Lung (tissue), 12 donors: ENCODE measurements around the gene NLGN1. TPM values are rescaled to one million over a fixed set of nuclear protein-coding genes. Genes with fewer than 3 reads are reported as not detected.
"Not testable (repeated sequence)": the region's sequence is repeated elsewhere in the genome, so short reads cannot be mapped to it uniquely, and the experiment has no call there.

Source experiments
- ATAC-seq: fragments of 200-7000 bp; cut with Tn5 transposase; one replicate; pipeline ENCODE4 v1.9.1; 2020; ENCODE audit warnings: moderate number of reproducible peaks; ENCODE audit not compliant: insufficient read depth, low FRiP score
- DNase-seq, 3 donors: peaks; one replicate each; pipeline ENCODE4 v3.0.0-alpha.2; 2013 to 2017
- H3K27ac ChIP-seq, 2 donors: one replicate each; pipeline ENCODE4 v1.5.1; 2013; ENCODE audit warnings: mild to moderate bottlenecking in 2 of 2, moderate library complexity in 2 of 2, control low read depth in 1 of 2, inconsistent platforms in 1 of 2, low read depth in 1 of 2, low read length in 1 of 2
- H3K27me3 ChIP-seq, 3 donors: one replicate each; pipeline ENCODE4 v1.5.1; 2013; ENCODE audit warnings: low read length in 2 of 3; ENCODE audit not compliant: control insufficient read depth in 3 of 3, insufficient read depth in 3 of 3
- H3K36me3 ChIP-seq, 4 donors: one replicate each; pipeline ENCODE4 v1.5.1; 2013; ENCODE audit warnings: low read length in 4 of 4, mild to moderate bottlenecking in 1 of 4, moderate library complexity in 1 of 4; ENCODE audit not compliant: control insufficient read depth in 4 of 4, insufficient read depth in 4 of 4
- H3K4me1 ChIP-seq, 5 donors: one replicate each; pipeline ENCODE4 v1.5.1; 2013; ENCODE audit warnings: low read length in 5 of 5, mild to moderate bottlenecking in 2 of 5, moderate library complexity in 1 of 5; ENCODE audit not compliant: control insufficient read depth in 5 of 5, insufficient read depth in 5 of 5
- H3K4me3 ChIP-seq: one replicate; pipeline ENCODE4 v1.5.1; 2013; ENCODE audit warnings: mild to moderate bottlenecking, control low read depth, moderate library complexity
- H3K9ac ChIP-seq, 2 donors: one replicate each; pipeline ENCODE4 v1.5.1; 2013; ENCODE audit warnings: low read length in 2 of 2, control low read depth in 1 of 2; ENCODE audit not compliant: insufficient read depth in 1 of 2
- H3K9me3 ChIP-seq, 4 donors: one replicate each; pipeline ENCODE4 v1.5.1; 2013; ENCODE audit warnings: low read length in 3 of 4, mild to moderate bottlenecking in 1 of 4, moderate library complexity in 1 of 4; ENCODE audit not compliant: control insufficient read depth in 4 of 4, insufficient read depth in 3 of 4
- WGBS, 2 donors: extraction: QIAGEN DNeasy Blood & Tissue Kit; methylation state at CpG; one replicate each; pipeline ENCODE4 v1.1.7; 2013; 5-methylcytosine and 5-hydroxymethylcytosine counted together
- polyA plus RNA-seq, 2 donors: library from polyadenylated mRNA; stranded (reverse); fragments of 200-250 nt; gene quantifications; one replicate each; pipeline ENCODE4 v1.2.1, GENCODE V29; 2013
- total RNA-seq, 2 donors: library from RNA; depleted of rRNA in 1 of 2; stranded (reverse); fragments of >200 nt in 1 of 2; gene quantifications; one replicate each; pipeline ENCODE4 v1.2.1, GENCODE V29; 2014 to 2021
- TF ChIP-seq, protein P1 (sequence below): IDR thresholded peaks from 2 replicates; pipeline ENCODE4 v1.5.1; 2012; ENCODE audit warnings: mild to moderate bottlenecking; ENCODE audit errors: control extremely low read depth, extremely low read depth
- donor health status: control.
- donor health status: control.
- donor health status: Bipolar disorder and iron deficiency.
- donor health status: healthy.
- donor health status: DM: yes; HTN: yes; CAD: no.

The NLGN1 gene
- total and polyA plus RNA-seq, 4 donors: 0.24 to 22.2 (median 1.9) TPM

DNA sequence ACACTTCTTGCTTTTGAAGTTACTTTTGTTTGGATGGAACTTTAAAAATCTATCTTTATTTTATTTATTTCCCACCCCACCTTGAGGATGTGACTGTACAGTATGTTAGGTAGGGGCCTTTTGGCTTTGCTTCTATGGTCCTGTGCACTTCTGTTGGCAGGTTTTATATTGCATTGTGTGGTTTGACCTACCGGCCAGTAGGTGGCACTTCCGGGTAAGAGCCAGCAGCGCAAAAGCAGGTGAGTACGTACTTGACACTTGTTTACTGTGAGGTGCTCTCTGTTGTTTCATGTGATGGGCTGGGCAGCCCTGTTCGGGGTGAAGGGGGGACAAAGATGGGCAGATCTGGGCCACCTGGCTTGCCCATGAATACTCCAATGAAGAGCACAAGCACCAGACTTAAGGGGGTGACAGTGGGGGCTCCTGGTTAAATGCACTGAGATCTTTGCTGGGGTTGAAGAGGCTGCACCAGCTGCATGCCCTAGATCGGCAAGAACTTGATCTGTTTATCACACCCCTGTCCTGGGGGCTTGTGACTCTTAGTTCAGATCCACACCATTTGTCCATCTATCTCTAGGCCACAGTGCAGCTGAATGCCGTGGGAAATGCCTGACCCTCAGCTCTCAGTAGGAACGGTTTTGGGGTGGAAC, 131.6 kb downstream of the NLGN1 start:
- no peaks in the 10 kb centered on the region for H3K27me3 ChIP-seq
- TF ChIP-seq, protein P1, sequence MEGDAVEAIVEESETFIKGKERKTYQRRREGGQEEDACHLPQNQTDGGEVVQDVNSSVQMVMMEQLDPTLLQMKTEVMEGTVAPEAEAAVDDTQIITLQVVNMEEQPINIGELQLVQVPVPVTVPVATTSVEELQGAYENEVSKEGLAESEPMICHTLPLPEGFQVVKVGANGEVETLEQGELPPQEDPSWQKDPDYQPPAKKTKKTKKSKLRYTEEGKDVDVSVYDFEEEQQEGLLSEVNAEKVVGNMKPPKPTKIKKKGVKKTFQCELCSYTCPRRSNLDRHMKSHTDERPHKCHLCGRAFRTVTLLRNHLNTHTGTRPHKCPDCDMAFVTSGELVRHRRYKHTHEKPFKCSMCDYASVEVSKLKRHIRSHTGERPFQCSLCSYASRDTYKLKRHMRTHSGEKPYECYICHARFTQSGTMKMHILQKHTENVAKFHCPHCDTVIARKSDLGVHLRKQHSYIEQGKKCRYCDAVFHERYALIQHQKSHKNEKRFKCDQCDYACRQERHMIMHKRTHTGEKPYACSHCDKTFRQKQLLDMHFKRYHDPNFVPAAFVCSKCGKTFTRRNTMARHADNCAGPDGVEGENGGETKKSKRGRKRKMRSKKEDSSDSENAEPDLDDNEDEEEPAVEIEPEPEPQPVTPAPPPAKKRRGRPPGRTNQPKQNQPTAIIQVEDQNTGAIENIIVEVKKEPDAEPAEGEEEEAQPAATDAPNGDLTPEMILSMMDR: no peak
- H3K9me3 ChIP-seq: peaks cover 0 to 8% (median 4%) of the 10 kb centered on the region in 4 donors
- no peak overlapping the region for H3K9ac ChIP-seq
- H3K27ac ChIP-seq: no peak overlapping the region
- ATAC-seq: no peak
- no peak for DNase-seq
- H3K4me3 ChIP-seq: no peak overlapping the region
- H3K4me1 ChIP-seq: no peaks in the 10 kb centered on the region
- no peaks in the 10 kb centered on the region for H3K36me3 ChIP-seq
- 44 to 53% methylated on average over 8 of the region's 8 CpGs for whole genome bisulfite sequencing, 2 donors

DNA sequence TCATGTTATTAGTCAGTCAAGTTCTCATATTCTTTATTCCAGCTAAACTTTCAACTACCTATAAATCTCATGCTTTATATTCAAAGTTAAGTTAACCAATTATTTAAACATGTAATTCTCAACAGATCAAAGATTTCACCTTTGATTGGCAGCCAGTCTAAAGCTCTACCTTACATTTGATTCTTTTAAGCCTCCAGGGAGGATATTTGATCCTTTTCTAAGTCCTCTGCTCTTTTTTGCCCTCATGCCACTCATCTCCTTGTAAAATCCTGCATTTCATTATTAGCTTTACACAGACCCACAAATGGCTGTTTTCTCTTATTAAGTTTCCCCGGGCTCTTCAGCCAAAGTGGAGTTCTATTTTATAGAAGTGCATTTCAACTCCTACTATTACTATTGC, 134.1 kb downstream of the NLGN1 start:
- no peak overlapping the region for H3K27ac ChIP-seq
- ATAC-seq (no peak), DNase-seq (no peak)
- no peaks in the 10 kb centered on the region for H3K36me3 ChIP-seq
- H3K9me3 ChIP-seq: peaks cover 0 to 3% (median 0%) of the 10 kb centered on the region in 4 donors
- no peak overlapping the region for H3K4me3 ChIP-seq
- no peaks in the 10 kb centered on the region for H3K27me3 ChIP-seq
- no peak overlapping the region for H3K9ac ChIP-seq
- WGBS, 2 donors: 89 to 100% methylated on average over 1 of the region's 1 CpG
- TF ChIP-seq, protein P1: no peak
- no peaks in the 10 kb centered on the region for H3K4me1 ChIP-seq

DNA sequence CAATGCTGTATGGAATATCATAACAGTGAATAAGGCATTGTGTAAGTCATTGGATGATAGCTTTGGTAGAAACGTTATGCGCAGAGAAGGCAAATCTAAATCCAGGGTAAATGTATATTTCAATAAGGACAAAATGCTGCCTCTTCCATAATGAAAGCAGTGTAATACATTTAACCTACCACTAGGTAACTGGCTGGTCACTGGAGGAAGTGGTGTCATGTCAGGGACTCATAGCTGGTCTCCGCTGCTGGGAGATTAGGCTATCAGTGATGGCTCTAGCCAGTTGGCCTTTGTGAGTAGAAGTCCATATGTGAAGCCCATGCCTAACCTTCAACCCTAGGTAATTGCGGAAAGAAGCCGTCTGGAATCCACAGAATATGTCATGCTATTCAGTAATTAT, 140.9 kb downstream of the NLGN1 start:
- Histone ChIP-seq H3K4me1 (no peaks in the 10 kb centered on the region), H3K4me3 (no peak overlapping the region), H3K9me3 (no peaks in the 10 kb centered on the region), H3K27me3 (no peaks in the 10 kb centered on the region), H3K36me3 (no peaks in the 10 kb centered on the region), H3K27ac (no peak overlapping the region), H3K9ac (no peak overlapping the region)
- no peak for DNase-seq
- no peak for ATAC-seq
- WGBS, 2 donors: 96 to 98% methylated on average over 5 of the region's 5 CpGs
- TF ChIP-seq, protein P1: no peak

DNA sequence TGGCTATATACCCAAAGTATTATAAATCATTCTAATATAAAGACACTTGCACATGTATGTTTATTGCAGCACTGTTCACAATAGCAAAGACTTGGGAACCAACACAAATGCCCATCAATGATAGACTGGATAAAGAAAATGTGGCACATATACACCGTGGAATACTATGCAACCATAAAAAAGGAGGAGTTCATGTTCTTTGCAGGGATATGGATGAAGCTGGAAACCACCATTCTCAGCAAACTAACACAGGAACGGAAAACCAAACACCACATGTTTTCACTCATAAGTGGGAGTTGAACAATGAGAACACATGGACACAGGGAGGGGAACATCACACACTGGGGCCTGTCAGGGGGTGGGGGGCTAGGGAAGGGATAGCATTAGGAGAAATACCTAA, 148.0 kb downstream of the NLGN1 start:
- 88 to 93% methylated on average over 2 of the region's 2 CpGs for WGBS, 2 donors
- not testable (repeated sequence) for ATAC-seq

More for the DNA sequence above, 148.0 kb downstream of the NLGN1 start:
- H3K36me3 ChIP-seq, H3K27me3 ChIP-seq, DNase-seq, H3K9ac ChIP-seq, H3K4me1 ChIP-seq, H3K27ac ChIP-seq, H3K4me3 ChIP-seq, H3K9me3 ChIP-seq: not testable (repeated sequence)
